ENCODE measurements around the gene PCCB. TPM values are rescaled to one million over a fixed set of nuclear protein-coding genes. Genes with fewer than 3 reads are reported as not detected.
"Not testable (repeated sequence)": the region's sequence is repeated elsewhere in the genome, so short reads cannot be mapped to it uniquely, and the experiment has no call there.

Gene PCCB
- total RNA-seq, 1 donor from 2014 or later: 122 TPM

DNA sequence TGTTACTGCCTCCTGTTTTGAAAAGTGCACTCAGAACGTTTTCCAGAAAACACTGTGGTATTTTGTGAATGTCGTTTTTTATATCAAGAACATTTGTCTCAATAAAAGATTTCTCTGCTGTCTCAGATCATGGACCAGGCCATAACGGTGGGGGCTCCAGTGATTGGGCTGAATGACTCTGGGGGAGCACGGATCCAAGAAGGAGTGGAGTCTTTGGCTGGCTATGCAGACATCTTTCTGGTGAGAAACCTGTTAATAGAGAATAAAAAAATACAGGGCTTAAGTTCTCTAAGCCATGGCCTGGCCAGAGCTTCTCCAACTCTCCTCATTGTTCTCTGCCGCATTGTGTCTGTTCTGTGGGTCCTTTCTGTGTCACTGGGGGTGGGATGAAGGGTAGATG is 11.7 kb downstream of the PCCB start:
- DNase-seq (ENCODE audit: low spot score) (no peak), ATAC-seq (no peak)

DNA sequence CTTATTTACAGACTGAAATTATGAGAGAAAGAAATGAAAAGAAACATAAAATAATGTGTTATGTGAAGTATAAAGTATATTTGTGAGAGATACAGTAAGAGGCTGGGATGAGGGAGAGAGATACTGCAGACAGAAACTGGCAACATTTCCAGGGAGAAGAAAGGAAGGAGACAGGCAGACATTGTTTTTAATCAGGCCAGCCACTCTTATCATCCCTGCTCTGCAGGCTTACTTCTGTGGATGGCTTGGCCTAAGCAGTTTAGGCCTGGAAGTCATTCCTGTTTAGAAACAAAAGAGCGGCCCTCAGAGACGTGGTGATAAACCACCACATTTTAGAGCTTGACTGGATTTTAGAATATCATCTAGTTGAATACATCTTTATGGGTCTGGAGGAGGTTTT is 12.4 kb downstream of the PCCB start:
- no peak for DNase-seq (ENCODE audit: low spot score)

DNA sequence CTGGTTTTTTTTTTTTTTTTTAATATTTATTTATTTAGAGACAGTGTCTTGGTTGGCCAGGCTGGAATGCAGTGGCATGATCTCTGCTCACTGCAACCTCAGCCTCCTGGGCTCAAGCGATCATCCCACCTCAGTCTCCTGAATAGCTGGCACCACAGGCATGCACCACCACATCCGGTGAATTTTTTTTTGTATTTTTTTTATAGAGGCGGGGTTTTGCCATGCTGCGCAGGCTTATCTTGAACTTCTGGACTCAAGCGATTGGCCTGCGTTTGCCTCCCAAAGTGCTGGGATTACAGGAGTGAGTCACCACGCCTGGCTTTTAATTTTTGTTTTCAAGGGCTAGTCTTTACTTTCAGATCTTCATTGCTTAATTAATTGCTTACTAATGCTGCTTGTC is 13.1 kb downstream of the PCCB start:
- ATAC-seq: no peak
- no peak for DNase-seq (ENCODE audit: low spot score)

More for the DNA sequence above, 12.4 kb downstream of the PCCB start:
- no peak for ATAC-seq

DNA sequence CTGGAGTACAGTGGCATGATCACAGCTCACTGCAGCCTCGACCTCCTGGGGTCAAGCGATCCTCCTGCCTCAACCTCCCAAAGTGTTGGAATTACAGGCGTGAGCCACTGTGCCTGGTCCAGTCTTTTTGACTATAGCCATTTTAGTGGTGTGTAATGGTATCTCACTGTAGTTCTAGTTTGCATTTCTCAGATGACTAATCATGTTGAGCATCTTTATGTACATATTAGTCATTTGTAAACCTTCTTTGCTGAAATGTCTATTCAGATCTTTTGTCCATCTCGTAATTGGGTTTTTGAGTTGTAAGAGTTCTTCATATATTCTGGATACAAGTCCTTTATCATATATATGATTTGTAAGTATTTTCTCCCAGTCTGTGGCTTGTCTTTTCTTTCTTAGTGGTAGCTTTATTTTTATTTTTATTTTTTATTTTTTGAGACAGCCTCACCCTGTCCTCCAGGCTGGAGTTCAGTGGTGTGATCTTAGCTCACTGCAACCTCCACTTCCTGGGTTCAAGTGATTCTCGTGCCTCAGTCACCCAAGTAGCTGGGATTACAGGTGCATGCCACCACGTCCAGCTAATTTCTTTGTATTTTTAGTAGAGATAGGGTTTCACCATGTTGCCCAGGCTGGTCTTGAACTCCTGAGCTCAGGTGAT is 16.5 kb downstream of the PCCB start:
- ATAC-seq; DNase-seq (ENCODE audit: low spot score): not testable (repeated sequence)

DNA sequence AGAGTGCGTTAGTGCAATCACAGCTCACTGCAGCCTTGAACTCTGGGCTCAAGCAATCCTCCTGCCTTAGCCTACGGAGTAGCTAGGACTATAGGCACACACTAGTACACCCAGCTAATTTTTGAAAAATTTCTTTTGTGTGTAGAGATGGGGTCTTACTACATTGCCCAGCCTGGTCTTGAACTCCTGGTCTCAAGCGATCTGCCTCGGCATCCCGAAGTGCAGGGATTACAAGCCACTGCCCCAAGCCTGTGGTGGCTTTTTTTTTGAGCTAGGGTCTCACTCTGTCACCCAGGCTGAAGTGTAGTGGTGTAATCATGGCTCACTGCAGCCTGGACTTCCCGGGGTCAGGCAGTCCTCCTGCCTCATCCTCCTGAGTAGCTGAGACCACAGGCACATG is 17.1 kb downstream of the PCCB start:
- DNase-seq (ENCODE audit: low spot score) (no peak), ATAC-seq (no peak)

DNA sequence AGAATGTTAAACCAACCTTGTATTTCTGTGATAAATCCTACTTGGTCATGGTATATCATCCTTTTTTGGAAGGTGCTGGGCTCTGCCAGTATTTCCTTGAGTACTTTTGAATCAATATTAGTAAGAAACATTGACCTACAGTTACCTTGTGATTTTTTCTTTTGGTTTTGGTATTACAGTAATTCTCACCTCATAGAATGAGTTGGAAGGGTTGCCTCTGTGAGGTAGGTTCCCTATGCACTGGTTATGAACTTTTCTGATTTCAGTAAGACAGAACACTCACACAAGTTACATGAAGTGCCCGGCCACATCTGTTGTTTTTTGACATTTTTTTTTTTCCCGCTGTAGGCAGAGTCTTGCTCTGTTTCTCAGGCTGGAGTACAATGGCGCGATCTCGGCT is 20.0 kb downstream of the PCCB start:
- ATAC-seq (no peak), DNase-seq (ENCODE audit: low spot score) (no peak)

DNA sequence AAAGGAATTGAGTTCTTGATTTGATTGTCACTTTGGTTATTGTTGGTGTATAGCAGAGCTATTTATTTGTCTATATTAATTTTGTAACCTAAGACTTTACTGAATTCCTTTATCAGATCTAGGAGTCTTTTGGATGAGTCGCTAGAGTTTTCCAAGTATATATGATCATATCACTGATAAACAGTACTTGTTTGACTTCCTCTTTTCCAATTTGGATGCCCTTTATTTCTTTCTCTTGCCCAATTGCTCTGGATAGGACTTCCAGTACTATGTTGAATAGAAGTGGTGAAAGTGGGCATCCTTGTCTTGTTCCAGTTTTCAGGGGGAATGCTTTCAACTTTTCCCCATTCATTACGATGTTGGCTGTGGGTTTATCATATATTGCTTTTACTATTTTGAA is 21.5 kb downstream of the PCCB start:
- not testable (repeated sequence) for DNase-seq (ENCODE audit: low spot score); ATAC-seq

DNA sequence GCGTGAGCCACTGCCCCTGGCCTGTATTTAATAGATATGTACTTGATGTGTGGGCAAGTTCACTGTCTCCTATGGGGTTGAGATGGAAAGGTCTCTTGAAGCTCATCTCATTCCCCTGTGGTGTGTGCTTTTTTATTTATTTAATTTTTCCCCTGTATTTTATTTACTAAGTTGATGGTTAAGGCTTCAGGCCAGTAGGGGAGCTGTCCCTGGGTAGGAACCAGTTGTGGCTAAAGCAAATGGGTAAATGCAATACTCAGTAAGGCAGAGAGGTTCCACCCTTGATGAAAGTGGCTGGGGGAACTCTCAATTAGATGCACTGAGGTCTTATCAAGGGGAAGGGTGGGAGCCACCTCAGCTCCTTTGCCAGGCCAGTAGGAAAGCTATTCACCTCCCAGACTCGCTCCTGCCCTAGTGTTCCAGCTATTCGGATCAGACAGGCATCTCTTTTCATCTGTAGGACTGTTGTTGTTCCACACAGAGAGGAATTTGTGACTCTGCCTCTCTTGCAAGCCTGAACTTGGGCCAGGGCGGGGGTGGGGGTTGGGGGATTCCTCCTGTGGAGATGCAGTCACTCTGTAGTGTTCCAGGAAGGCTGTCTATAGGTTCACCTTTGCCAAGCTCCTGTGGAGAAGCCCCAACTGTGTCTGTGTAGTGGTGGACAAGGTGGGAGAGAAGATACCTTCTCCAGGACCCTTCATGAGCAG is 26.1 kb downstream of the PCCB start:
- DNase-seq (ENCODE audit: low spot score) (no peak), ATAC-seq (no peak)

DNA sequence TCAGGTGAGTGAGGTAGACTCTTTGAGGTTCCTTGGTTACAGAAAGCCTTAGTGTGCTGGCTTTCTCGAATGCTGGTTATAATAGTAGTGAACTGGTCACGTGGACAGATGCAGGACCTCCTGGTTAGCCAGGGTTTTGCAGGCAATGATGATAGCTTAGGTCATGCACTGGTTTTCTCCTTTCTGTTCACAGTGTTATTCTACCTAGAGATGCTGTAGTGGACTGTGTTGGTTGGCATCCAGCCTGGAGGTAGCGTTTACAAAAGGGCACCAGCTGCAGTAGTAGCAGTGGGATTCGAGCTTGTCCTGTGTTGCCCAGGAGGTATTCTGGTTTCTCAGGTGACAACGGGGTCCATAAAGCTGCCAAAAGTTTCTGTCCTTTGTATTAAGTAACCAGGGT is 27.0 kb downstream of the PCCB start:
- ATAC-seq (peak; percentile 46), DNase-seq (ENCODE audit: low spot score) (no peak)

DNA sequence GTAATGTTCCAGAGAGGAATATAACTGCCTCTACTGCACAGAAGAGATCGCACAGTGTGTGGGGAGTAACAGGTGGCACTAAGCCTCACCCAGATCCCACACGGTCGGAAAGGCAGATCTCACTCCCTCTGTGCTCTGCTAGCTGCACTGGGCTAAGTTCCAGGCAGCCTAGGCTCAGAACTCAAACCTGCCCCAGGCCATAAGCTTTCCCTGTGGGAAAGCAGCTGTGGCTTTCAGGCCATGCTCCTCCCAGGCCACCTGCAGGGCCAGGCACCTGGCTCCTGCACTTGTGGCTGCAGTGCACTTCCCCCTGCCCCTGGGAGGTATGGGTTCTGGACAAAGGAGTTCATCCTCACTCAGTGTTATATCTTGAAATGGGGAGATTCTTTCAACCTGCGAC is 27.5 kb downstream of the PCCB start:
- peak; percentile 43 for ATAC-seq
- DNase-seq (ENCODE audit: low spot score): no peak

DNA sequence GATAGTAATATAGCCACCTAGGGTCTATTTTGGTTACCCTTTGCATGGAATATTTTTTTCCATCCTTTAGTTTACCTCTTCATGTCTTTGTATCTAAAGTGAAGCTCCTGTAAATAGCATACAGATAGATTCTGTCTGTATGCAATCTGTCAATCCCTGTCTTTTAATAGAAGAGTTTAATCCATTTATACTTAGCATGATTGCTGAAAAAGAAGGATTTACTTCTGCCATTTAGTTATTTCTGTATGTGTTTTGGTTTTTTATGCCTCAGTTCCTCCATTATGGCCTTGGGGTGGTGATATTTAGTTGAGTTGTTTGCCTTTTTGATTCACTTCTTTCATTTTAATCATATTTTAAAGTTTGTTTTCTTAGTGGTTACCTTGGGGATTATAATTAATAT is 29.0 kb downstream of the PCCB start:
- no peak for ATAC-seq
- DNase-seq (ENCODE audit: low spot score): no peak

DNA sequence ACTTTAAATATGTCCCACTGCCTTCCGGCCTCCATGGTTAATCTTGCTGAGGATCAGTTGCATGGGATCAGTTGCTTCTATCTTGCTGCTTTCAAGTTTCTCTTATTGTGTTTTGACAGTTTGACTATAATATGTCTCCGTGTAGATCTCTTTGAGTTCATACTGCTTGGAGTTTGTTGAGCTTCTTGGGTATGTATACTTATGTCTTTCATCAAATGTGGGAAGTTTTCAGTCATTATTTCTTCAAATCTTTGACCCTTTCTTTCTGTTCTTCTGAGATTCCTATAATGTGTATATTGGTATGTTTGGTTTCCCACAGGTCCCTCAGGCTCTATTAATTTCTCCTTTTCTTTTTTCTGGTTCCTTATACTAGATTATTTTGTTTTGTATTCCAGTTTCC is 30.8 kb downstream of the PCCB start:
- no peak for DNase-seq (ENCODE audit: low spot score)
- no peak for ATAC-seq

DNA sequence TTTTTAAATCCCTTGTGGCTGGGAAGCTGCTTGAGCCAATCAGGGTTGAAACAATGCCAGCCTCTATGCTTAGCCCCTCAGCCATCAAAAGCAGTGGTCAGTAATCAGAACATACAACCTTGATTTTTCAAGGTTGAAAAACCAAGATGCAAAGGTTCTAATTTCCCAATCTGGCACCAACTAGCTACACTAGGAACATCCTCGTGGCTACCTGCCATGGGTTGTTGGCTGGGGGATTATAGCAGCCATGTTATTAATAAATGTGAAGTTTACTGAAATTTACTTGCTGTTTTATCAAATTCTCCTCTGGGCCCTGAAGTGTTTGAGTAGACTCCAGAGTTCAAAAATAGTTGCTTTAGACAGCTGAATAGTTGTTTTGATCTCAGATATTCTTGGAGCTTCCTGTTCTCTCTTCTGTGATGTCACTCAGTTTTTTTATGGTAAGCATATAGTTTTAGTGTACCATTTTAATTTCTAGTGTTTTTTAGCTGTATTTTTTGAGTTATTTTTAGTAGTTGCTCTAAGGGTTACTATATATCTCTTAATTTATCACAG is 31.9 kb downstream of the PCCB start:
- DNase-seq (ENCODE audit: low spot score): no peak
- ATAC-seq: no peak

DNA sequence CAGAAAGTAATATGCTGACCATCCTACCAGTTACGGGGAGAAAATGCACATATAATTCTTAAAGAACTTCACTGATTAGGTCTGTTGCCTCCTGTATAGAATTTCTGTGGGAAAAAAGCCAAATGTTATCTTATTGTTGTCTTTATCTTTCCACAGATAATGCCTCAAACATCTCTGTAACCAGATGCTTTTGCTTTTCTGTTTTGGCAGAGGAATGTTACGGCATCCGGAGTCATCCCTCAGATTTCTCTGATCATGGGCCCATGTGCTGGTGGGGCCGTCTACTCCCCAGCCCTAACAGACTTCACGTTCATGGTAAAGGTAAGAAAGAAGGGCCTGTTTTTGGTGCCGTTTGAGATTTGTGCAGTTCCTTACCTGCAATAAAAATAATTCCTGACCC is 33.5 kb downstream of the PCCB start:
- no peak for DNase-seq (ENCODE audit: low spot score)
- no peak for ATAC-seq

DNA sequence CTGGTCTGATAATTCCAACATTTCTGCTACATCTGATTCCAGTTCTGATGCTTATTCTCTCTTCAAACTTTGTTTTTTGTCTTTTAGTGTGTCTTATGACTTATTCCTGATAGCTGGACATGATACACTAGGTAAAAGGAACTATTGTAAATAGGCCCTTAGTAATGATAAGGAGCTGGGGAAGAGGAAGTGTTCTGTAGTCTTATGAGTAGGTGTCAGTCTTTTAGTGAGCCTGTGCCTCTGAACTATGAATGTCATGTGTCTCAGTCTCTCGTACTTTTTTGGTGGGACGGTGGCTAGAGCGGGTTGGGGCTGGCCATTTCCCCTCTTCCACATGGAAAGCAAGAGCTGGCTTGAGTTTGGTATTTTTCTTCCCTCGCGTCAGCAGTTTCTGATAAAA is 41.2 kb downstream of the PCCB start:
- no peak for ATAC-seq
- DNase-seq (ENCODE audit: low spot score): no peak

DNA sequence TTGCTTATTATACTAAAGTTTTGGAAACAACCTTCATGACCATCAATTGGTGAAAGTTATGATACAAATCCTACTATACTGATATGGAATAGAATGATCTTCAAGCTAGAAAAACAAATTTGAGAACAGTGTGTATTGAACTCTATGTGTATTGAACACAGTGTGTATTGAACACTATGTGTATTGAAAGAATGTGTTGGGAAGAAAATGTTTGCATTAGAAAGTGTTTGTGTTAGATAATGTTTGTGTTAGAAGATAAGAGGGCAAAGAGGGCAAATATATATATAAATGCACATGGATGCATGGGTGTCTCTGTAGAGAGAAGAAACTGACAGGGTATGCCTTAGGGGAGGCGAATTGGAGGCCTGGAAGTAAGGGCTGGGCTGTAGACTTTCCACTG is 42.4 kb downstream of the PCCB start:
- ATAC-seq: no peak
- DNase-seq (ENCODE audit: low spot score): no peak

DNA sequence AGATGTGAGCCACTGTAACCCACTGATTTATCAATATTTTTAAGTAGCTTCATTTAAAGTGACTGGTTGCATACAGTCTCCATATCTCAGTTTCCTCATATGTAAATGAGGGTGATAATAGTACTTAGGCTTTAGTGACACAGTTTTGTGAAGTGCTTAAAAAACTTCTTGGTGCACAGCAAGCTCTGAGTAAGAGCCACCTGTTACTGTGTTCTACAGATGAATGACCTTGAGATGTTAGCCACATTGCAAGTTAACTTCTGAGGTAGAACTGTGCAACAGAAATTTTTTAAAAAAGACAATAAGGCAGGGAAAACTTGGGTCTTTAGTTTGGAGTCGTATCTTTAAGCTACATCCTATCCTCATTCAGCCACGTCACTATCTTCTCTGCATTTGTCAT is 43.1 kb downstream of the PCCB start:
- no peak for ATAC-seq
- DNase-seq (ENCODE audit: low spot score): no peak

DNA sequence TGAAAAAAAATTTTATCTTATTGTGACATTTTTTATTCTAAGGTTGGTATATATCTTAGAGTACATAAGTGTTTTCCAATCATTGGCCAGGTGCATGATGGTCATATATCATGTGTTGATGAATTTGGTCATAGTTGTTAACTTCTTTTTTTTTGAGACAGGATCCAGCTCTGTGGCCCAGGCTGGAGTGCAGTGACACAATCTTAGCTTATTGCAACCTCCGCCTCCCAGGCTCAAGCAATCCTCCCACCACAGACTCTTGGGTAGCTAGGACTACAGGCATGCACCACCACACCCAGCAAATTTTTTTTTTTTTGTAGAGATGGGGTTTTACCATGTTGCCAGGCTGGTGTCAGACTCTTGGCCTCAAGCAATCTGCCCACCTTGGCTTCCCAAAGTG is 44.0 kb downstream of the PCCB start:
- ATAC-seq: no peak
- DNase-seq (ENCODE audit: low spot score): no peak

DNA sequence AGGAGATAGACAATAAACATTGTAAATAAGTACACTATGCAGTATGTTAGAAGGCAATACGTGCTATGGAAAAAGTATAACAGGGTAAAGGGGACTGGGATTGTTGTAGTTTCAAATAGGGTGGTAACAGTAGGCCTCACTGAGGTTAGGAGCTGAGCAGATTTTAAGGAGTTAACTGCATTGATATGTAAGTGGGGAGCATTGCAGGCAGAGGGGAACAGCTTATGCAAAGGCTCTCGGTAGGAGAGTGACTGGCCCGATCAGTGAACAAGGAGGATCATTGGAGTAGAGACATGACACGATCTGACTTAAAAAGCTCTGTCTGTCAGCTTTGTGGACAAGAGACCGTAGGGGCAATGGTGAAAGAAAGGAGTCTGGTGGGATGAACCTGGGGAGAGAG is 46.8 kb downstream of the PCCB start:
- ATAC-seq (no peak), DNase-seq (ENCODE audit: low spot score) (no peak)

DNA sequence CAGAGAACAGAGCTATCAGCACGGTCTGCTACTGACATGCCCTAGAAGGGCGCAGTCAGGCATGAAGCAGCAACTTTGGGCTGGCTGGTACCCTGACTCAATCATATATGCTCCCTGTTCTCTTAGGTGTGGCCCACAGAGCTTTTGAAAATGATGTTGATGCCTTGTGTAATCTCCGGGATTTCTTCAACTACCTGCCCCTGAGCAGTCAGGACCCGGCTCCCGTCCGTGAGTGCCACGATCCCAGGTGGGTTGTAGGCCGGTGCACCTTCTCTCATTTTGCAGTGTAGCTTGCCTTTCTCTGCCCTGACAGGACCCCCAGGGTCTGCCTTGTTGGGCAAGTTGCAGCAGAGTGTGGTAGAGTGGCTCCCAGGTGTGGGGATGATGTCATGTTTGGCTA is 47.7 kb downstream of the PCCB start:
- DNase-seq (ENCODE audit: low spot score) (no peak), ATAC-seq (no peak)

DNA sequence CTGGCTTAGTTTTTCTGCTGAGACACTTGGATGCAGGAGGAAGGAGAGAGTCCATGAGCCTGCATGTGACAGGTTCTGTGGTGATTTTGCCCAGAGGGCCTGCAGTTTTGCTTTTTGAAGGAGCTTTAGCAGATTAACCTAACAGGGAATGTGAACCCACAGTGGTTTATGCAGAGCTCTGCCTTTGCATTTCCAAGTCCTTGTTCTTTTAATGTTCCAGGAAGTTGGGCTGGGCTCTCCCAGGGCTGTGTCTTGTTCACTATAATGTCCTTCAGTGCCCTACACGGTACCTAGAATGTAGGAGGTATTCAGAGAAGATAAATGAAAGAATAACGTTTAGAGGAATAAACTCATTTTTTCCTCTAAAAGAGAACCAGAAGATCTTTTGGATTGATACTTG is 50.3 kb downstream of the PCCB start:
- no peak for ATAC-seq
- DNase-seq (ENCODE audit: low spot score): no peak

DNA sequence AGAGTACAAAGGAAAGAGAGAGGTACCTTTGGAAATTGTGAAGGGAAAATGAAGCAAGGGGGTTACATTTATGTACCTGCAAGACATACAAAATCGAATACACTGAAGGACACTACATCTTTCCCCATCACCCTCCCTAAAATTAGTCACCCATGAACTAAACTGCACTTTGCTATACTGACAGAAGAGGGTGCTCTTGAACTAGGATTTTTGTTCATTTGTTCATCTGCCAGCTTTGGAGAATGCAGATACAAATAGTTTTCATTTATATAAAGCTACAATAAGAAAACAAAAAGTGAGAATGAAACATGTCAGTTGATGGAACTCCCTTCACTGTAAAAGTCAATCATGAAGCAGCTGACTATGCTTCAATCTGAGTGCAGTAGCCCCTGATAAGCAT is 55.7 kb downstream of the PCCB start:
- DNase-seq (ENCODE audit: low spot score) (no peak), ATAC-seq (peak; percentile 63)

DNA sequence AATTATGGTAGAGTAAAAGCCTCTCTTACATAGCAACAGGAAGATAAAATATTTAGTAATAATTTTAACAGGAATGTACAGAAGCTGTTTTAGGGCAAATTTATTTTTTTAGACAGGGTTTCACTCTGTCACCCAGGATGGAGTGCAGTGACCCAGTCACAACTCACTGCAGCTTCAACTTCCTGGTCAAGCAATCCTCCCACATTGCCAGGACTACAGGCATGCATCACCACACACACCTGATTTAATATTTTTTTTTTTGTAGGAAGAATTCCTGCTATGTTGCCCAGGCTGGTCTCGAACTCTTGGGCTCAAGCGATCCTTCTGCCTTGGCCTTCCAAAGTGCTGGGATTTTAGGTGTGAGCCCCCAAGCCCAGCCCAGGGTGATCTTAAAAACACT is 61.1 kb downstream of the PCCB start:
- ATAC-seq: no peak
- DNase-seq (ENCODE audit: low spot score): no peak

Data from left lobe of liver (tissue), 2 donors.